B cell (primary cell): ENCODE measurements around the gene RBM4B. TPM values are rescaled to one million over a fixed set of nuclear protein-coding genes. Genes with fewer than 3 reads are reported as not detected.
"Not testable (repeated sequence)": the region's sequence is repeated elsewhere in the genome, so short reads cannot be mapped to it uniquely, and the experiment has no call there.

ENCODE experiments used
- ATAC-seq: fragments of 200-7000 bp; cut with Tn5 transposase; one replicate; pipeline ENCODE4 v1.10.0; 2021; ENCODE audit warnings: low read depth, mild to moderate bottlenecking, moderate number of reproducible peaks, moderate library complexity
- CTCF ChIA-PET: fragments of 350-600 bp; sonication (Branson Sonifier 250); formaldehyde crosslinking; loops from one replicate; lab custom pipeline; 2021; ENCODE audit warnings: antibody characterized with exemption, inconsistent platforms; lab: Charles Lee
- POLR2A ChIA-PET: fragments of 350-600 bp; sonication (Branson Sonifier 250); formaldehyde crosslinking; loops from one replicate; lab custom pipeline; 2021; ENCODE audit warnings: antibody characterized with exemption; lab: Charles Lee
- DNase-seq: peaks from one replicate; pipeline ENCODE4 v3.0.0; 2013
- H2AFZ ChIP-seq: 2 replicates; pipeline ENCODE4 v1.6.1; 2012; ENCODE audit warnings: mild to moderate bottlenecking, low read depth, low read length; ENCODE audit not compliant: insufficient read depth, poor library complexity, severe bottlenecking
- H3K27ac ChIP-seq, 2 donors: 1 replicate in 1 of 2; 2 replicates in 1 of 2; pipeline ENCODE4 v1.5.1; 2012 to 2013; ENCODE audit warnings: low read length in 2 of 2, mild to moderate bottlenecking in 2 of 2, moderate library complexity in 1 of 2
- H3K27me3 ChIP-seq, 4 experiments: fragments of 200-600 bp in 1 of 4; sonication (generic) in 1 of 4; replicated peaks in 1 of 4; 1 replicate in 2 of 4; 2 replicates in 2 of 4; pipeline versions ENCODE4 v1.6.1 to v1.7.0; 2013 to 2016; ENCODE audit warnings: low read length in 3 of 4, mild to moderate bottlenecking in 2 of 4, mixed read lengths in 1 of 4, moderate library complexity in 1 of 4; ENCODE audit not compliant: insufficient read depth in 4 of 4, control insufficient read depth in 3 of 4; ENCODE audit errors: control extremely low read depth in 1 of 4
- H3K36me3 ChIP-seq, 2 experiments: replicated peaks in 1 of 2; 1 replicate in 1 of 2; 2 replicates in 1 of 2; pipeline versions ENCODE4 v1.6.1 to v1.7.1; 2013; ENCODE audit warnings: low read length in 1 of 2; ENCODE audit not compliant: insufficient read depth in 2 of 2, control insufficient read depth in 1 of 2; ENCODE audit errors: control extremely low read depth in 1 of 2, extremely low read depth in 1 of 2
- H3K4me1 ChIP-seq, 2 donors: fragments of 200-600 bp in 1 of 2; sonication (generic) in 1 of 2; 1 replicate in 1 of 2; 2 replicates in 1 of 2; pipeline versions ENCODE4 v1.5.1 to v1.6.1; 2013 to 2017; ENCODE audit warnings: low read length in 2 of 2; ENCODE audit not compliant: control insufficient read depth in 2 of 2, insufficient read depth in 2 of 2
- H3K4me2 ChIP-seq: replicated peaks from 2 replicates; pipeline ENCODE3; 2012; ENCODE audit warnings: mild to moderate bottlenecking, low read depth, low read length; ENCODE audit not compliant: poor library complexity, severe bottlenecking
- H3K4me3 ChIP-seq, 5 experiments: fragments of 200-600 bp in 1 of 5; sonication (generic) in 1 of 5; 1 replicate in 3 of 5; 2 replicates in 2 of 5; pipeline versions ENCODE4 v1.5.1 to v1.7.0; 2011 to 2016; ENCODE audit warnings: low read length in 4 of 5, mild to moderate bottlenecking in 4 of 5, low read depth in 2 of 5, control low read depth in 1 of 5, moderate library complexity in 1 of 5; ENCODE audit not compliant: insufficient read depth in 1 of 5; ENCODE audit errors: control extremely low read depth in 1 of 5, extremely low read depth in 1 of 5
- H3K79me2 ChIP-seq: fragments of 200-600 bp; sonication (generic); one replicate; pipeline ENCODE4 v1.6.0; 2016; ENCODE audit warnings: low read length; ENCODE audit not compliant: control insufficient read depth, insufficient read depth
- H3K9ac ChIP-seq: fragments of 200-600 bp; sonication (generic); 2 replicates; pipeline ENCODE4 v1.6.1; 2017; ENCODE audit warnings: mild to moderate bottlenecking, low read length, moderate library complexity
- H3K9me3 ChIP-seq, 3 donors: one replicate each; pipeline versions ENCODE4 v1.6.1 to v1.7.1; 2013; ENCODE audit warnings: low read length in 2 of 3; ENCODE audit not compliant: control insufficient read depth in 2 of 3, insufficient read depth in 1 of 3; ENCODE audit errors: control extremely low read depth in 1 of 3
- H4K20me1 ChIP-seq: 2 replicates; pipeline ENCODE4 v1.6.0; 2012; ENCODE audit warnings: mild to moderate bottlenecking, low read length; ENCODE audit not compliant: insufficient read depth, control insufficient read depth, poor library complexity, severe bottlenecking
- H3K27ac Mint-ChIP-seq: one replicate; pipeline ENCODE4 v1.8.0; 2021; ENCODE audit warnings: mixed read lengths
- H3K27me3 Mint-ChIP-seq: one replicate; pipeline ENCODE4 v1.8.0; 2021; ENCODE audit warnings: mixed read lengths
- H3K4me1 Mint-ChIP-seq: one replicate; pipeline ENCODE4 v1.8.0; 2021; ENCODE audit warnings: mixed read lengths
- H3K4me3 Mint-ChIP-seq: one replicate; pipeline ENCODE4 v1.8.0; 2021; ENCODE audit warnings: mixed read lengths
- H3K9me3 Mint-ChIP-seq: one replicate; pipeline ENCODE4 v1.8.0; 2022; ENCODE audit warnings: mixed read lengths; ENCODE audit not compliant: insufficient read depth
- CTCF ChIP-seq: fragments of 200-600 bp; IDR thresholded peaks from one replicate; pipeline ENCODE4 v1.8.0; 2022; ENCODE audit warnings: antibody characterized with exemption, mild to moderate bottlenecking
- EZH2 ChIP-seq: IDR thresholded peaks from 2 replicates; pipeline ENCODE4 v1.6.1; 2012; ENCODE audit warnings: borderline replicate concordance, low read depth, mild to moderate bottlenecking, moderate library complexity, low read length; ENCODE audit not compliant: insufficient read depth, poor library complexity, severe bottlenecking
- WGBS: methylation state at CpG from one replicate; pipeline ENCODE4 v1.1.5; 2013; ENCODE audit warnings: missing lambda C conversion rate; ENCODE audit not compliant: insufficient coverage; 5-methylcytosine and 5-hydroxymethylcytosine counted together
- intact Hi-C: fragments of 100-400 bp; cut with micrococcal nuclease; formaldehyde crosslinking; loops from one replicate; pipeline ENCODE4 v1.10.0; 2022
- polyA plus RNA-seq: library from polyadenylated mRNA; depleted of rRNA; stranded (reverse); fragments of >200 nt; gene quantifications from 2 replicates; pipeline ENCODE4 v1.2.3, GENCODE V29; 2012
- total RNA-seq, 2 donors: library from RNA; stranded (reverse); fragments of 120-200 nt in 1 of 2; gene quantifications; 1 replicate in 1 of 2; 2 replicates in 1 of 2; pipeline versions ENCODE4 v1.2.3 to v1.2.4, GENCODE V29; 2013 to 2022

RBM4B gene
- total and polyA plus RNA-seq, 2 donors (not counting 1 experiment from before 2014, with no cell fraction given): 33.2 to 61.3 TPM

GRCh38 chr11:66725647-66726046 lies 48.0 kb upstream of the RBM4B start:
- ChIA-PET POLR2A (no interaction called here), CTCF (interaction anchor here (0.8 to 2.5 kb wide), 6 partner anchors 9 to 314 kb away, joined by 3 to 9 read pairs (median 4); no protein-coding TSS in a partner anchor)
- intact Hi-C loops: no loop called here
- no peaks in the 10 kb centered on the region for H3K36me3 ChIP-seq
- DNase-seq (no peak), ATAC-seq (no peak)
- H3K9ac ChIP-seq: no peak overlapping the region
- H3K4me3 ChIP-seq: no peak overlapping the region
- peaks cover 0 to 43% (median 19%) of the 10 kb centered on the region in 4 experiments for H3K27me3 ChIP-seq
- H3K27ac ChIP-seq: no peak overlapping the region
- Mint-ChIP-seq H3K4me3 (peak overlapping the region; percentile 42), H3K27ac (no peak overlapping the region), H3K27me3 (peaks cover 36% of the 10 kb centered on the region), H3K4me1 (peaks cover 19% of the 10 kb centered on the region), H3K9me3 (no peaks in the 10 kb centered on the region)
- peaks cover 15 to 20% of the 10 kb centered on the region in 2 donors for H3K4me1 ChIP-seq
- no peaks in the 10 kb centered on the region for H3K79me2 ChIP-seq
- H3K9me3 ChIP-seq: no peaks in the 10 kb centered on the region
- no peaks in the 10 kb centered on the region for H4K20me1 ChIP-seq
- WGBS: 44% methylated on average over 5 of the region's 10 CpGs
- H3K4me2 ChIP-seq: no peak overlapping the region
- no peak overlapping the region for H2AFZ ChIP-seq
- no peak for TF ChIP-seq CTCF
- no peak for TF ChIP-seq EZH2

- no peak overlapping the region for H3K4me3 Mint-ChIP-seq
- TF ChIP-seq EZH2: no peak
- no peak for TF ChIP-seq CTCF
- Histone ChIP-seq H3K27me3 (peaks cover 0 to 44% (median 19%) of the 10 kb centered on the region in 4 experiments), H3K4me3 (no peak overlapping the region), H3K4me1 (peaks cover 15 to 20% of the 10 kb centered on the region in 2 donors), H3K27ac (no peak overlapping the region), H3K9me3 (no peaks in the 10 kb centered on the region), H3K9ac (no peak overlapping the region), H2AFZ (no peak overlapping the region), H3K79me2 (no peaks in the 10 kb centered on the region), H4K20me1 (no peaks in the 10 kb centered on the region), H3K36me3 (no peaks in the 10 kb centered on the region), H3K4me2 (no peak overlapping the region)
- no peak overlapping the region for H3K27ac Mint-ChIP-seq
- ATAC-seq: no peak
- peaks cover 40% of the 10 kb centered on the region for H3K27me3 Mint-ChIP-seq
- 100% methylated on average over 1 of the region's 1 CpG for WGBS
- no peaks in the 10 kb centered on the region for H3K9me3 Mint-ChIP-seq
- H3K4me1 Mint-ChIP-seq: peaks cover 19% of the 10 kb centered on the region
- intact Hi-C loops: no loop called here
- ChIA-PET POLR2A (no interaction called here), CTCF (interaction anchor here (0.9 to 2.5 kb wide), 5 partner anchors 9 to 314 kb away, joined by 3 to 9 read pairs (median 3); no protein-coding TSS in a partner anchor)
- no peak for DNase-seq
Observed at GRCh38 chr11:66725114-66725513, 47.4 kb upstream of the RBM4B start.

GRCh38 chr11:66724167-66724566 lies 46.5 kb upstream of the RBM4B start:
- intact Hi-C loops, H3K4me3 Mint-ChIP-seq, ATAC-seq, H2AFZ ChIP-seq, H3K9me3 ChIP-seq, H4K20me1 ChIP-seq, DNase-seq, H3K9ac ChIP-seq, H3K79me2 ChIP-seq, H3K27ac ChIP-seq, POLR2A ChIA-PET, H3K36me3 ChIP-seq, H3K4me3 ChIP-seq, H3K4me2 ChIP-seq, H3K27ac Mint-ChIP-seq, H3K9me3 Mint-ChIP-seq: not testable (repeated sequence)
- CTCF ChIA-PET: interaction anchor here (1.3 kb wide), 1 partner anchor 29 kb away, joined by 4 read pairs; no protein-coding TSS in a partner anchor
- Mint-ChIP-seq H3K27me3 (peaks cover 43% of the 10 kb centered on the region), H3K4me1 (peaks cover 19% of the 10 kb centered on the region)
- Histone ChIP-seq H3K27me3 (peaks cover 0 to 45% (median 17%) of the 10 kb centered on the region in 4 experiments), H3K4me1 (peaks cover 15 to 20% of the 10 kb centered on the region in 2 donors)
- WGBS: 94% methylated on average over 4 of the region's 5 CpGs
